Spleen (tissue), 11 donors: ENCODE measurements around the gene CENPS. TPM values are rescaled to one million over a fixed set of nuclear protein-coding genes. Genes with fewer than 3 reads are reported as not detected.
A peak's percentile ranks its signal among the peaks of the same experiment; 100 is the strongest.
"Not testable (repeated sequence)": the region's sequence is repeated elsewhere in the genome, so short reads cannot be mapped to it uniquely, and the experiment has no call there.

Experiments
- DNase-seq: peaks from one replicate; pipeline ENCODE4 v3.0.0-alpha.2; 2020
- H3K27ac ChIP-seq, 8 donors: fragments of 200-600 bp; sonication (generic) in 7 of 8; 1 replicate in 4 of 8; 2 replicates in 4 of 8; pipeline versions ENCODE4 v1.5.0 to v1.8.0; 2016 to 2021; ENCODE audit warnings: inconsistent platforms in 4 of 8, mild to moderate bottlenecking in 4 of 8, moderate library complexity in 1 of 8
- H3K27me3 ChIP-seq, 7 donors: fragments of 200-600 bp; sonication (generic) in 6 of 7; replicated peaks in 1 of 7; 1 replicate in 4 of 7; 2 replicates in 3 of 7; pipeline versions ENCODE4 v1.5.0 to v1.8.0; 2016 to 2021; ENCODE audit warnings: inconsistent platforms in 3 of 7, mild to moderate bottlenecking in 1 of 7
- H3K36me3 ChIP-seq, 6 donors: fragments of 200-600 bp; sonication (generic) in 5 of 6; 1 replicate in 4 of 6; 2 replicates in 2 of 6; pipeline versions ENCODE4 v1.5.0 to v1.8.0; 2016 to 2021; ENCODE audit warnings: inconsistent platforms in 2 of 6
- H3K4me1 ChIP-seq, 6 donors: fragments of 200-600 bp; sonication (generic) in 5 of 6; 1 replicate in 3 of 6; 2 replicates in 3 of 6; pipeline versions ENCODE4 v1.5.0 to v1.8.0; 2016 to 2021; ENCODE audit warnings: inconsistent platforms in 3 of 6
- H3K4me3 ChIP-seq, 8 donors: fragments of 200-600 bp; sonication (generic) in 7 of 8; 1 replicate in 4 of 8; 2 replicates in 4 of 8; pipeline versions ENCODE4 v1.5.0 to v1.8.0; 2016 to 2021; ENCODE audit warnings: inconsistent platforms in 4 of 8, mild to moderate bottlenecking in 4 of 8, moderate library complexity in 2 of 8
- H3K9me3 ChIP-seq, 8 donors: fragments of 200-600 bp; sonication (generic) in 7 of 8; 1 replicate in 4 of 8; 2 replicates in 4 of 8; pipeline versions ENCODE4 v1.5.0 to v1.8.0; 2016 to 2021; ENCODE audit warnings: inconsistent platforms in 4 of 8
- CTCF ChIP-seq, 11 experiments: fragments of 200-600 bp in 7 of 11; fragments of 450-650 bp in 4 of 11; sonication (generic) in 4 of 11; IDR thresholded peaks in 8 of 11; conservative IDR thresholded peaks in 3 of 11; 1 replicate in 7 of 11; 2 replicates in 4 of 11; pipeline versions ENCODE4 v1.4.0 to v1.8.0; 2016 to 2021; ENCODE audit warnings: antibody characterized with exemption in 11 of 11, inconsistent platforms in 4 of 11, mild to moderate bottlenecking in 1 of 11
- POLR2A ChIP-seq, 3 donors: fragments of 450-650 bp; IDR thresholded peaks; one replicate each; pipeline ENCODE4 v1.5.1; 2017; ENCODE audit warnings: antibody characterized with exemption in 3 of 3, mild to moderate bottlenecking in 1 of 3
- POLR2AphosphoS5 ChIP-seq, 3 donors: sonication (generic); formaldehyde crosslinking; IDR thresholded peaks; one replicate each; pipeline ENCODE4 v1.5.1; 2017; ENCODE audit warnings: antibody characterized with exemption in 3 of 3
- WGBS, 5 donors: extraction: QIAGEN DNeasy Blood & Tissue Kit in 3 of 5; methylation state at CpG; one replicate each; pipeline versions ENCODE4 v1.1.5 to v1.1.7; 2013 to 2018; 5-methylcytosine and 5-hydroxymethylcytosine counted together
- intact Hi-C: fragments of 100-400 bp; cut with DNase I; formaldehyde crosslinking; loops from one replicate; pipeline ENCODE4 v1.15.0; 2023; ENCODE audit warnings: low total_unique reads
- polyA plus RNA-seq, 3 donors: library from polyadenylated mRNA; stranded (reverse); fragments of 200-250 nt; gene quantifications; one replicate each; pipeline ENCODE4 v1.2.1, GENCODE V29; 2013
- total RNA-seq, 7 donors: library from RNA; depleted of rRNA in 3 of 7; stranded (reverse); fragments of >200 nt in 3 of 7; fragmentation: NEBNext Ultra II Directional in 4 of 7; extraction: Animal tissue kit (Norgen Biotek cat#: 25700) in 4 of 7; gene quantifications; one replicate each; pipeline versions ENCODE4 v1.1.0 to v1.2.1, GENCODE V29; 2016 to 2021
- donor health status: healthy with polysubstance abuse.
- donor health status: DM: no; HTN: no; CAD: no; lungs with moderate emphysema.
- donor health status: DM: no; HTN: no; CAD: no.
- donor health status: Bipolar disorder and iron deficiency.
- donor health status: healthy.
- donor health status: DM: no; HTN: no; CAD: no.
- donor health status: DM: yes; HTN: yes; CAD: no.

The CENPS gene
- total and polyA plus RNA-seq, 10 donors = 2.1 to 13.5 (median 7.5) TPM

- H3K4me1 ChIP-seq = peaks cover 28 to 65% (median 51%) of the 10 kb centered on the region in 6 donors
- peak; percentile 97 for DNase-seq
- H3K9me3 ChIP-seq = no peaks in the 10 kb centered on the region
- H3K36me3 ChIP-seq = peaks cover 0 to 22% (median 18%) of the 10 kb centered on the region in 6 donors
- no peaks in the 10 kb centered on the region for H3K27me3 ChIP-seq
- TF ChIP-seq CTCF (IDR thresholded peaks at IDR 0.05 in 8 of 11, conservative IDR thresholded peaks at IDR 0.05 in 3 of 11) (peak in 1 of 11 experiments; percentile 12), POLR2AphosphoS5 (IDR thresholded peaks at IDR 0.05) (peak; percentile 90), POLR2A (IDR thresholded peaks at IDR 0.05) (no peak)
- H3K4me3 ChIP-seq = peak within 1 kb of the TSS; percentile 59 to 94 (median 80)
- 0 to 2% (median 1%) methylated on average over 41 to 59 of the region's 59 CpGs for WGBS, 5 donors
- intact Hi-C loops = no loop called here
- H3K27ac ChIP-seq = peak within 1 kb of the TSS; percentile 53 to 86 (median 76)
Observed at GRCh38 chr1:10472220-10473144, 42.2 kb downstream of the CENPS start, which contains the start of gene DFFA. Gene DFFA (minus strand): TSS chr1:10472529. CDS start chr1:10472458, 71 bp downstream.

GRCh38 chr1:10473145-10473765 lies 43.0 kb downstream of the CENPS start:
- peaks cover 28 to 70% (median 51%) of the 10 kb centered on the region in 6 donors for H3K4me1 ChIP-seq
- peak overlapping the region in 6 of 8 donors; percentile 74 to 94 (median 84) for H3K4me3 ChIP-seq
- peak overlapping the region in 7 of 8 donors; percentile 51 to 86 (median 77) for H3K27ac ChIP-seq
- intact Hi-C loops = no loop called here
- H3K9me3 ChIP-seq = no peaks in the 10 kb centered on the region
- DNase-seq = no peak
- TF ChIP-seq CTCF (IDR thresholded peaks at IDR 0.05 in 8 of 11, conservative IDR thresholded peaks at IDR 0.05 in 3 of 11) (no peak), POLR2A (IDR thresholded peaks at IDR 0.05) (no peak), POLR2AphosphoS5 (IDR thresholded peaks at IDR 0.05) (no peak)
- WGBS, 5 donors = 77 to 89% (median 82%) methylated on average over 23 of the region's 23 CpGs
- H3K27me3 ChIP-seq = no peaks in the 10 kb centered on the region
- peaks cover 0 to 14% (median 11%) of the 10 kb centered on the region in 6 donors for H3K36me3 ChIP-seq

- Histone ChIP-seq H3K4me3 (peak overlapping the region in 7 of 8 donors; percentile 85 to 99 (median 93)), H3K27ac (peak overlapping the region in 7 of 8 donors; percentile 84 to 94 (median 90)), H3K4me1 (peaks cover 28 to 77% (median 51%) of the 10 kb centered on the region in 6 donors)
- H3K36me3 ChIP-seq, DNase-seq, intact Hi-C loops, H3K27me3 ChIP-seq, H3K9me3 ChIP-seq: not testable (repeated sequence)
- WGBS, 5 donors = 91 to 93% (median 93%) methylated on average over 10 of the region's 10 CpGs
Observed at GRCh38 chr1:10474309-10474612, 44.0 kb downstream of the CENPS start.

GRCh38 chr1:10474613-10475507 lies 44.6 kb downstream of the CENPS start, which contains the start of gene PEX14:
Gene PEX14 (plus strand): TSS chr1:10474950. CDS start chr1:10474967, 17 bp downstream.
- Histone ChIP-seq H3K27me3 (no peaks in the 10 kb centered on the region), H3K36me3 (no peaks in the 10 kb centered on the region), H3K4me3 (peak within 1 kb of the TSS; percentile 85 to 99 (median 94)), H3K9me3 (no peaks in the 10 kb centered on the region), H3K4me1 (peaks cover 28 to 83% (median 51%) of the 10 kb centered on the region in 6 donors), H3K27ac (peak within 1 kb of the TSS; percentile 69 to 94 (median 89))
- WGBS, 5 donors = 11 to 18% (median 11%) methylated on average over 33 to 50 of the region's 50 CpGs
- intact Hi-C loops = loop anchor here (5.0 kb wide), 1 partner anchor 43 kb away; the partner anchor contains the start of gene CENPS
- TF ChIP-seq POLR2A (IDR thresholded peaks at IDR 0.05) (peak in 1 of 3 donors; percentile 27), POLR2AphosphoS5 (IDR thresholded peaks at IDR 0.05) (peak; percentile 69 to 86 (median 78)), CTCF (IDR thresholded peaks at IDR 0.05 in 8 of 11, conservative IDR thresholded peaks at IDR 0.05 in 3 of 11) (no peak)
- peak; percentile 96 for DNase-seq
